ENCODE results near the gene AK2.

DNA sequence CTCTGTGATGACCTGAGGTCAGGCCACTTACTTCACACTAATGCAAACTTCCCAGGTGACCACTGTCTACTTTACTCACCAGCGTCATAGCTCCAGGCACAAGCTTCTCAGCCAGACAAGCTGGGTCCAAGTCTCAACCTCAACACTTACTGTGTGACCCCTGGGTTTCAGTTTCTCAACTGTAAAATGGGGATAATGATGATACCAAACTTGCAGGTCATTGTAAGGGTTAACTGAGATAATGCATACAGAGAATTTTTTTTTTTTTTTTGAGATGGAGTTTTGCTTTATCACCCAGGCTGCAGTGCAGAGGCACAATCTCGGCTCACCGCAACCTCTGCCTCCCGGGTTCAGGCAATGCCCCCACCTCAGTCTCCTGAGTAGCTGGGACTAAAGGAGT lies 34.7 kb downstream of the AK2 start:
- TF ChIP-seq, protein P1, sequence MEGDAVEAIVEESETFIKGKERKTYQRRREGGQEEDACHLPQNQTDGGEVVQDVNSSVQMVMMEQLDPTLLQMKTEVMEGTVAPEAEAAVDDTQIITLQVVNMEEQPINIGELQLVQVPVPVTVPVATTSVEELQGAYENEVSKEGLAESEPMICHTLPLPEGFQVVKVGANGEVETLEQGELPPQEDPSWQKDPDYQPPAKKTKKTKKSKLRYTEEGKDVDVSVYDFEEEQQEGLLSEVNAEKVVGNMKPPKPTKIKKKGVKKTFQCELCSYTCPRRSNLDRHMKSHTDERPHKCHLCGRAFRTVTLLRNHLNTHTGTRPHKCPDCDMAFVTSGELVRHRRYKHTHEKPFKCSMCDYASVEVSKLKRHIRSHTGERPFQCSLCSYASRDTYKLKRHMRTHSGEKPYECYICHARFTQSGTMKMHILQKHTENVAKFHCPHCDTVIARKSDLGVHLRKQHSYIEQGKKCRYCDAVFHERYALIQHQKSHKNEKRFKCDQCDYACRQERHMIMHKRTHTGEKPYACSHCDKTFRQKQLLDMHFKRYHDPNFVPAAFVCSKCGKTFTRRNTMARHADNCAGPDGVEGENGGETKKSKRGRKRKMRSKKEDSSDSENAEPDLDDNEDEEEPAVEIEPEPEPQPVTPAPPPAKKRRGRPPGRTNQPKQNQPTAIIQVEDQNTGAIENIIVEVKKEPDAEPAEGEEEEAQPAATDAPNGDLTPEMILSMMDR (conservative IDR thresholded peaks at IDR 0.05 in 1 of 2, IDR thresholded peaks at IDR 0.05 in 1 of 2; ENCODE audit: low read depth in 1 of 2, low read length in 2 of 2): no peak
- no peak for TF ChIP-seq EZH2 (IDR thresholded peaks at IDR 0.05; ENCODE audit: low read length, missing control alignments)

All from fibroblast of lung (primary cell).